Hematopoietic multipotent progenitor cell treated with erythropoietin and hydrocortisone succinate and interleukin-3 and kit ligand, for 8 days (in vitro differentiated cells): ENCODE measurements around the gene RASGRP3.
"Not testable (repeated sequence)": the region's sequence is repeated elsewhere in the genome, so short reads cannot be mapped to it uniquely, and the experiment has no call there.

ENCODE experiments used
- DNase-seq: peaks from one replicate; pipeline ENCODE4 v3.0.0-alpha.2; 2015

Gene RASGRP3, protein sequence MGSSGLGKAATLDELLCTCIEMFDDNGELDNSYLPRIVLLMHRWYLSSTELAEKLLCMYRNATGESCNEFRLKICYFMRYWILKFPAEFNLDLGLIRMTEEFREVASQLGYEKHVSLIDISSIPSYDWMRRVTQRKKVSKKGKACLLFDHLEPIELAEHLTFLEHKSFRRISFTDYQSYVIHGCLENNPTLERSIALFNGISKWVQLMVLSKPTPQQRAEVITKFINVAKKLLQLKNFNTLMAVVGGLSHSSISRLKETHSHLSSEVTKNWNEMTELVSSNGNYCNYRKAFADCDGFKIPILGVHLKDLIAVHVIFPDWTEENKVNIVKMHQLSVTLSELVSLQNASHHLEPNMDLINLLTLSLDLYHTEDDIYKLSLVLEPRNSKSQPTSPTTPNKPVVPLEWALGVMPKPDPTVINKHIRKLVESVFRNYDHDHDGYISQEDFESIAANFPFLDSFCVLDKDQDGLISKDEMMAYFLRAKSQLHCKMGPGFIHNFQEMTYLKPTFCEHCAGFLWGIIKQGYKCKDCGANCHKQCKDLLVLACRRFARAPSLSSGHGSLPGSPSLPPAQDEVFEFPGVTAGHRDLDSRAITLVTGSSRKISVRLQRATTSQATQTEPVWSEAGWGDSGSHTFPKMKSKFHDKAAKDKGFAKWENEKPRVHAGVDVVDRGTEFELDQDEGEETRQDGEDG

DNA sequence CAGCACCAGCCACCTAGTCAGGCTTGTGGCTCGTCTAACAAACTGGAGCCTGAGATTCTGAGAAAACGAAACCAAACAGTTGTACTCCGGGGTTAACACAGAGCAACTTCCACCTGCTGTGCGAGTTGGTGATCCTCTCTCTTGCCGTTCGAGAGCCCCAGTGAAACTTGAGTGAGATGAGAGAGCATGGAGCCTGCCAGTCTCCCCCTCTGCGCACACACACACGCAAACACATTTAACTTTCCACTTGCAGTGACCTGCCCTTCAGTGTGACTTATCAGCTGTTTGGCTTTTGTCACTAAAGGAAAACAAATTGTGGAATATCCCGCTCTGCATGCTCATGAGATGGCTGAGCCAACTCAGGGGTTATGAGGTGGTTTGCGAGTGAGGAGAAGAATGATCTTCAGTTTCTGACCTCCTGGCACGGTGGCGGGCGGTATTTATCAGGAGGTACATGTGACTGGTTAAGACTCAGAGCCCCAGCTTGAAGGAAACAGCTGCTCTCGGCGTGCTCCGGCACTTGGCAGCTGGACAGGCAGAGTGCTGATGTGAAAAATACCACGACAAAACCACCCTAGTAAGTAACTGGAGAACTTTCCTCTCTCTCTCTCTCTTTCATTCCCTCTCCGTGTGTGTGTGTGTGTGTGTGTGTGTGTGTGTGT, at the start of gene RASGRP3:
TSS of gene RASGRP3 (plus strand) at position 519 of the 662 bp plus-strand sequence. CDS start 38,488 bp downstream, outside the sequence.
- peak; percentile 87 for DNase-seq

DNA sequence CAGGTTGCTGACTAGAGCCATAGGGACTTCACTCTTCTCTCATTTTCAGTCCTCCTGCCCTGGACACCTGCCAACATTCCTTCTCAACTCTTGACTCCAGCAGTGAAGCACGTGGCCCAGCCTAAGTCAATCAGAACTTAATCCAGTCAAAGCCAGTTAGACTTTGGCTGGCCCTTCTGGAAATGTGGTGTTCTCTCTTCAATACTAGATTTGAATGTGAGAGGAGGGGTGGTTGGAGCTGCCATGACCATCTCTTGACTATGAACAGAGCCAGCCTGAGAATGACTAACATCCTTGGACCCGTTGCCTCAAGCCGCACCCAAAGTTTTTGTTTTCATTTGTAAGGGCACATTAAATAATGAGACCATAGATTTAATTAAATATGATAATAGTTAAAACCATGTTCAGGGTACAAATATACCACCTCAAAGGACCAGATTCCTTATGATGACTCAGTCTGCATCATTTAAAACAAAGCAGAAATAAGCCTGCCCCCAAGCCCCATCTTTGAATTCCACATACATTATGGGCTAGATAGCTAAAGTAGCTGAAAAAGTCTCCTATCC, 49.7 kb upstream of the RASGRP3 start:
- no peak for DNase-seq

DNA sequence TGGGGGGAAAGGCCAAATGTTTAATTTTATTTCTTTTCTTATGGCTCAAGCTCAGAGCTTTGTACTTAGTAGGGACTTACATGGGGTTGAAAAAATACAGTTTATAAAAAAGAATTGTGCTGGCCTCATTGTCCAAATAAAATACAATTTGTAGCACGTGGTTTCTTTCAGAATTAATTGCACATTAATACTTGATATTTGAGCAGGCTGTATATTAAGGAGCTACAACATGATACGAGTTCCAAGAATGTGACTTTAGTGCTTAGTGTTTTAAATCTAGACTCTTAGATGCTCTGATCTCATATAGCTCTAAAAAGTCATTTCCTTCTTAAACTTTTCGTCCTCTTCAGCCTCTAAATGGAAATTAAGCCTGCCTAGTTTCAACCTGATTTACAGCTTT, 46.4 kb upstream of the RASGRP3 start:
- DNase-seq, result no peak

DNA sequence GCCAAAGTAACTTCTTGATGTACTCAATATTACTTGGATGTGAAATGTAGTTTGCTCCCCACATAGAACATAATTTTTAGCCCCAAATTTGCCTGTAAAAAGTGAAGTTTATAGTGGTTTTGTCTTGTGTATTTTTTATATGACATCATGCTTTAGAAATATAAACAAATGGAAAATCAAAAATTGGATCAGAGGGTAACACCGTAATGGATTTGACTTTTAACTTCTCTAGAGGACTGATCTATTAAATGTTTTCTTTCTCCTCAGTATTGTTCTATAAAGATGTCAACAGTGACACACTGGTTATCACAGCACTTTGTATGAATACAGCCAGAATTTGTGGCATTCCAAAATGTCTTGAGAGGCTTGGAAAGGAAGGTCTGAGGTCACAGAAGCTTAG, 45.6 kb upstream of the RASGRP3 start:
- no peak for DNase-seq

DNA sequence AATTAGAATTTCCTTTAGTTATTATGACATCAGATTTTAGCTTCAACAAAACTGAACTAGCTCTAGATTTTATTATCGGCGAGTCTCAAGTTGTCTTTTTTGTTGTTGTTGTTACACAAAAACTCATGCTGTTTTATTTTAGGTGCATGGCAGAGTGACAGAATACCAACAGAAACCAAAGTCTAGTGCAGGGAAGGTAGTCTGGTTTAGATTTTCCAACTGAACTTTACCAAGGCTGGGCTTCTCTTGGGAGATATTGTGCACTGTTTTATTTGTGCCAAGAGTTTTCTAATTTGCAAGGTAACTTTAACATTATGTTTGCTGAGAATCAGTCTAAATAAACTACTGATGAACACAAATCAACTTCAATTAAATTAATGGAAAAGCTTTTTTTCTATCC, 43.6 kb upstream of the RASGRP3 start:
- DNase-seq, result no peak

DNA sequence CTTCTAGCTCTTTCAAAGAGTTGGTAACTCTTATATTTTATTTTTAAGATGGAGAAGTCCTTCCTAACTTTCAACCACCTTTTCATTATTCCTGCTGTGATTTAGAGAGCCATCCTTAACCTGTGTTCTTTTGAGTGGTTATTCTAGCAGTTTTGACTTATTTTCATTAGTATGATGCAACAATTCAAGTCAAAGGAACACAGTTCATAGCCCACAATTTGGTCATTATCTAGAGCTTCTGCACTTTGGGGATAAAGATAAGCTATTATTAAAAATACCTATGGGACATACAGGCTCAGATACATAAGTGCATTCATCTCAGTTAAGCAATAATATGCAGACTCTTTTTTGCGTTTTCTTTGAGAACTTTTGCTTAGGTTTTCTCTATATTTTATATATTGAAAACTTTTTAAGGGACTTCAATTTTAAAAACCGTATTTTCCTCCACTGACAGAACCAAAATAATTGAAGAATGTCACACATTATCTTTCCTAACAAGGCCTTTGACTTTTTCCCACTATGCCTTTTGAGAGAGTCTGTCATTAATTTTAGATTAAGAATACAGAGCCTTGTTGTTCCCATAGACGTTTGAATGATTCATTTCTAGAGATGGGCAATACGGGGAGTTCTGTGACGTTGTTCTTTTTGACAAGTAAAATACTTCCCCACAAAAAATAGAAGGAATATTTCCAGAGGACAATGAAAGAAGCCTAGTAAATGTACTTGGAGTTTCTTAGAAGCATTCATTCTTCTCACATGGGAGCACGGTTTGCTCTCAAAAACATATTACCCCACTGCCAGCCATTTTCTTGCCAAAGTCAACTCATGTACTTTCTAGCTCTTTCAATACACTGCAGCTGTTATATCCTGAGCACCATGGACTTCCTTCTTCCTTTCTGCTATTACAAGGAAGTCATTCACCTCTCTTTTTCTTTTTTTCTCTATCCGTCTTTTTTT, 42.9 kb upstream of the RASGRP3 start:
- no peak for DNase-seq

DNA sequence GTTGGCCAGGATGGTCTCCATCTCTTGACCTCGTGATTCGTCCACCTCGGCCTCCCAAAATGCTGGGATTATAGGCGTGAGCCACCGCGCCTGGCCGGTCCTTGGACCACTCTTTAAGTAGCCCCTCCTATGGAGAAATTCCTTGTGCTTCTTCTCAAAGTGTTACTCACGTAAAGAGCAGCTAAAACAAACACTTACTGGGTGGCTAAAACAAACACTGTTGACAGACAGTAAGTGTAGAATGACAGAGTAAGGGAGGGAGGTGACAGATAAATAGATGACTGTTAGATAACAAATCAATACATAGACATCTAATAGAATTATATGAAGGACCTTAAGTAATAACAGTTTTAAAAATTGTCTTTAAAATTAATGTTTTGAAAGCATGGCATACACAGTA, 40.9 kb upstream of the RASGRP3 start:
- DNase-seq, result no peak

DNA sequence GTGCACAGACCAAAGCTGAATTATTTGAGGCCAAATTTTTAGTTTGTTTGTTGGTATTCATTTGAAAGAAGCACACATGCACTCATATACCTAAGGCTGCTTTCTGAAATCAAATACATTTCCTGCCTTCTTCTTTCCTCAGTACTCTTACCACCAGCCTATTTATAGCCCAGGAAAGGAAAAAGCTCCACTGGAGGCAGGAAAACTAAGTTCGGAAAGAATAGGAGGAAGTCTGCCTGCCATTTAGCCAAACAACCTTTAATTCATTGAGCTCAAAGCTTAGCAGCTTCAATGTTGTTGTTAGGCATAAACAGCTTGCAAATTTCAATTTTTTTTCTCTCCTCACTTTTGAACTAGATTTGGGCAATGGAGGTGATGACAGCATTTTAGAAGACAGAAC, 40.4 kb upstream of the RASGRP3 start:
- no peak for DNase-seq

DNA sequence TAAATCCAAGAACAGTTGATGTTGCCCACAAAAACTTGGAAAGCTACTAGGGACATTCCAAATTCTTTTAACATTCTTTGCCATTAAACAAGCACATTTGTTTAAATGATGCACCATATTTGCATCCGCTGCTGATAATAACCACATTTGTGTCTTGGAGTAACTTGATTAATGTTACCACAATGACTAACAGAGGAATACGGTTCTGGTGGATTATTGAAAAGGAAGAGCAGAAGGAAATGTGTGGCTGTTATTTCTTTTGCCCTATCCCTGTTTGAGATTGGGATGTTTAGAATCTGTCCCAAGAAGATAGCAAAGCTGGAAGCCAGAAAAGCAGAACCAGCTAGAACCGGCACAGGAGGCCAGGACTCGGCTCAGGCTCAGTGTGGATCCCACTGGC, 39.2 kb upstream of the RASGRP3 start:
- DNase-seq, result peak; percentile 60

DNA sequence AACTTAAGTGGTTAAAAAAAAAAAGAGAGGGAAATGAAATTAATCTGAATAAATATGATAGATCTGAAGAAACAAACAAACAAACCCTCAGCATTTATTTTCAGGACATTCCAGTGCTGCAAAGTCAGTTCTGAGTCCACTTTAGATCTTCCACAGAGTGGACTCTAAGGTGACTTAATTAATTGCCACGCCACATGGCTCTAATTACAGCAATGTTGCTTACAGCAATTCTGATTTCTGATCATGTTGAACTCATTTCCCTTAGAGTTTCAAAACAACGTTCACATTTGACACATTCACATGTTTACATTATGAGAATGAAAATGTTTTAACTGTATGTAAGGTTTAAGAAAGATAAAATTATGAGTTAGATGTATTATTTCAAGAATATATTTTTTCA, 38.6 kb upstream of the RASGRP3 start:
- no peak for DNase-seq

DNA sequence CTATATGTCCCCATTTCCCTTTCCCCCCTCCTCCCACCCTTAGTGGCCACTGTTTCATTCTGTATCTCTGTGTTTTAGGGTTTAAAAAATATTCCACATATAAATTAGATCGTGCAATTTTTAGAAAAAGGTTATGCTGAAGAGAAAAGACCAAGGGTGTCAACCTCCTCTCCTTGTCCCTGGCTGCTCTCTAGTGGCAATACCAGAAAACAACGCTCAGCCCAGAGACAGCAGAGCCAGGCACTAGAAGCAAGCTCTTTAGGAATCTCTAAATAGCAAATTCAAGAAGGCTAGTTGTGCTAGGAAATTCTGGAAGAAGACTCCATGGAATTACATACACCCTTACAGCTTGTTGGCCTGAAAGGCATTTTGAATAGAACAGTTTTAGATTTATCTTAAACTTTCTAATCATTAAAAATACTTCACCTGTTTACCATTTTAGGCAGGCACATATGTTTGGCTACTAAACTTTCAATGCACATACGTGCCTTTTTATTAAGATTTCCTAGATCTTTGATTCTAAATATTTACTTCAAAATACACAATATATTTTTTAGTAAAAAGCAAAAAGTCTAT, 35.1 kb upstream of the RASGRP3 start:
- DNase-seq, result peak; percentile 61

DNA sequence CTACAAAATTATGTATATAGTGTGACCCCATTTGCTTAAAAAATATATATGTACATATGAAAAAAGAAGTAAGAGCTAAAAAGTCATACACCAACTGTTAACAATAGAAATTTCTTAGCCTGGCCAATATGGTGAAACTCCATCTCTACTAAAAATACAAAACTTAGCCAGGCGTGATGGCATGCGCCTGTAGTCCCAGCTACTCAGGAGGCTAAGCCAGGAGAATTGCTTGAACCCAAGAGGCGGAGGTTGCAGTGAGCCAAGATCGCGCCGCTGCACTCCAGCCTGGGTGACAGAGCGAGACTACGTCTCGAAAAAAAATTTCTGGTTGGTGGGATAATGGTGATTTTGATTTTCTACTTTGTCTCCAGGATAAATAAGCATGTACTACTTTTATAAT, 34.4 kb upstream of the RASGRP3 start:
- DNase-seq, result not testable (repeated sequence)

DNA sequence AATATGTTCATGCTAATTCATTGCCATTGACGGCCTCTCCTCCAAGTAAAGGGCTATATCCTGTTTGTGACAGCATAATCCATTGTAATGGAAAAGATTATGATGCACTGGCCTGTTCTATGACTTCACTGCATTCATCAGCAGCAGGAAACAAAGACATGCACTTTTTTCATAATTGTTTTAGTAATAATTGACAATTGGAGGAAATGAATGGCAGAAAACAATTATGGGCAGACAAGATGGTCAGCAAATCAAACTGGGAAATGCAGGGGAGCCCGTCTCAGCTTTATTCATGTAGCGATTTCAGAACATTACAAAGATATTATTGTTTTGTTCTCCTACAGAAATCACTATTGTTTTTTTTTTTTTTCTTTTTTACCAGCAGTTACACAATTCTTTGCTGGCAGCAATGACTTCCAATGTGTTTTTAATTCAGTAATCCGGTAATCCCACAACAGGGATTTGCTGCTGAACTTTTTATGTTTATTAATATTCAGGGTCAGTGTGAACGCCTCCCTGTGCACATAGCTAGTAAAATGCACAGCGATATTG, 33.8 kb upstream of the RASGRP3 start:
- no peak for DNase-seq

DNA sequence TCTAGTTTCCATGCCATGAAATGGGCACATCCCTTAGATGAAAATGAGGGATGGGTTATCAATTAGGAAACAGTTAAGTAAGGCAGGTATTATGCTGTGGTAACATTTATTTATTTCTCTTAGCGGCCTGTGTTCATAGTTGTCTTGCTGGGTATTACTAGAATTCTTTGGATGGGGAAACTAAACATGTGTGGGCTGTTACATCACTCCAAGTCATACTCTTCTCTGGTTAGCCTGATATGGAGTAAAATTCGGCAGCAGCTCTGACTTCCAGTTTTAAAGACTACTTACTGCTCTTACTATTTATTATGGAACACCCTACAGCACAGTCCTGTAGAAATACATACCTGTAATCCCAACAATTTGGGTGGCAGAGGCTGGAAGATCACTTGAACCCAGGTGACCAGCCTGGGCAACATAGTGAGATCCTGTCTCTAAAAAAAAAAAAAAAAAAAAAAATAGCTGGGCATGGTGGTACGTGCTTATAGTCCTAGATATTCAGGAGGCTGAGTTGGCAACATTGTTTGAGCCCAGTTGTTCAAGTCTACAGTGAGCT, 33.1 kb upstream of the RASGRP3 start:
- DNase-seq, result no peak

DNA sequence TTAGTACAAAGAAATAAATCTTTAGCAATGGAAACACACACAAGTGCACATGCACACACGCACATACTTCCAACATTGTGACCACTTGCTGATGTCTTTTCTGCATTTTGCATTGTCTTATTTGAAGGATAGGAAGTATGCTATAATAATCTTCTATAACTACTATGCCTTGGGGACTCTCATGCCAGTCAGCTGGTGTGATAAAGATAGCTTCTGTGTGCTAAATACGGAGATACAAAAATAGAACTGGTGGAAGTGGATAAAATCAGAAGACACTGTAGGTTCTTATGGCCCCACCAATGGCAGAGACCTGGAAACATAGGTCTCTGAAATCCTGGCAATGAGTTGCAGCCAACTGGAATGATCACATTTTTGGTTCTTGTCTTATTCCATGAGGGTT, 31.5 kb upstream of the RASGRP3 start:
- no peak for DNase-seq

DNA sequence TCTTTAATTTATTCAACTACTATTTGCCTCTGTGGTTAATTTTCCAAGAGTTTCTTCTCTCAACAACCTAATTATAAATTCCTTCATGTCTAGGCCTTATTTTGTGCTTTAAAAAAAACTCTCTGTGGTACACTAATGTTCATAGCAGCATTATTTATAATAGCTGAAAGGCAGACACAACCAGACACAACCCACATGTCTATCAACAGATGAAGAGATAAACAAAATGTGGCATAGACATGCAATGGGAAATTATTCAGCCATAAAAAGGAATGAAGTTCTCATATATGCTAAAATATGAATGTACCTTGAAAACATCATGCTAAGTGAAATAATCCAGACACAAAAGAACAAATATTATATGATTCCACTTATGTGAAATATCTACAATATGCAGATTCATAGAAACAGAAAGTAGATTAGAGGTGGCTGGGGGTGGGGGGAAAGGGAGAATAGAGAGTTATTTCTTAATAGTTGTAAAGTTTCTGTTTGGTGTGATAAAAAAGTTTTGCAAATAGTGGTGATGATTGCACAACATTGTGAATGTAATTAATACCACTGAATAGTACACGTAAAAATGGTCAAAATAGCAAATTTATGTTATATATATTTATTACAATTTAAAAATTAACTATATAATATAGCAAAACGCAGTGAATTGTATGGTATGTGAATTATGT, 28.1 kb upstream of the RASGRP3 start:
- no peak for DNase-seq

DNA sequence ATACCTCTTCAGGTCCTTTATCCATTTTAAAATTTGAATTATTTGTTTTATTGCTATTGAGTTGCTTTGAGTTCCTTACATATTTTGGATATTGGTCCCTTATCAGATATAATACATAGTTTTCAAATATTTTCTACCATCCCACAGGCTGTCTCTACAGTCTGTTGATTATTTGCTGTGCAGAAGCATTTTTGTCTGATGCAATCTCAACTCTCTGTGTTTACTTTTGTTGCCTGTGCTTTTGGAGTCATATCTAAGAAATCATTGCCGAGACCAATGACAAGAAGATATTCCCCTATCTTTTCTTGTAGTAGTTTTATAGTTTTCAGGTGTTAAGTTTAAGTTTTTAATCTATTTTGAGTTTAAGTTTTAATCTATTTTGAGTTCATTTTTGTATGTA, 25.2 kb upstream of the RASGRP3 start:
- no peak for DNase-seq

DNA sequence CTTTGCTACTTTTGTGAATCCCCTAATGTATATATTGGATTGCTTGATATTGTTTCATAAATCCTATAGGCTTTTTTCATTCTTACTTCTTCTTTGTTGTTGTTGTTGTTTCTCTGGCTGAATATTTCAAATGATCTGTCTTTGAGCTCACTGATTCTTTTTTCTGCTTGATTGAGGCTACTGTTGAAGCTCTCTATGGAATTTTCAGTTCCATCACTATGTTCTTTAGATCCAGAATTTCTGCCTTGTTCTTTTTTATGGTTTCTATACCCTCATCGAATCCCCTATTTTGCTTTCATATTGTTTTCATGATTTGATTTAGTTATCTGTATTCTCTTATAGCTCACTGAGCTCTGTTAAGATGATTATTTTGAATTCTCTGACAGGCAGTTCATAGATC, 24.6 kb upstream of the RASGRP3 start:
- DNase-seq, result no peak

DNA sequence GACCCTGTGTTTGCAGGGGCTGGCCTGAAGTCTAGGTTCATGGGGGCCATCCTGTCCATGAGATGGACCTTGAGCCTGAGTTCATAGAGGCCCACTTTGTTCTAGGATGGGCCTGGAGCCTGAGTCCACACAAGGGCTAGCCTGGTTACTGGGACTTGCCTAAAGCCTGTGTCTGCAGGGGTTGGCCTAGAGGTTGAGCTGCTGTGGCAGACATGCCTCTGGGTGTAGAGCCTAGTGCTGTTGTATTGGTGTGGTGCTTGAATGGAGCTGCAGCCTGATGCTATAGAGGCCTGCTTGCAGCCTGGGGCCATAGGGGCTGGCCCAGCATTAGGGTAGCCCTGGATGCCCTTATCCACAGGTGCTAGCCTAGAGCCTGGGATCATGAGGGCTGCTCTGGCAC, 23.9 kb upstream of the RASGRP3 start:
- DNase-seq, result no peak

DNA sequence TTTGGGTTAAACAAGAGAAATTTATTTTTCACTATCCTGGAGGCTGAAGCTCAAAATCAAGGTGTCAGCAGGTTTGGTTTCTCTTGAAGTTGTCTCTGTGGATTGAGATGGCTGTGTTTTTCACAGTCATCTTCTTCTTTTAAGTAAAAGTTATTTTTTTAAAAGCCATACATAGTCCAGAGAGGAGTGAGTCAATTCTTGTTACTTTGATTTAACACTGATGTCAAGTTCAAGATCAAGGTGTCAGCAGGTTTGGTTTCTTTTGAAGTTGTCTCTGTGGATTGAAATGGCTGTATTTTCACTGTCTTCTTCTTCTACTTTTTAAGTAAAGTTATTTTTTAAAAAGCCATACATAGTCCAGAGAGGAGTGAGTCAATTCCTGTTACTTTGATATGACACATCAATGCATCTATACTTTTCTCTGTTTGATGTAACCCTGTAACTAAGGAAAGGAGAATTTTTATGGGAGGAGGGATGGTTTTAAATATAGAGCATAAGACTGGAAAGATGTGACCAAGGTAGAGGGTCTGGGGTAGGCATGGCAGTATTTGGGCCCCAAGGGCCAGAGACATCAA, 22.5 kb upstream of the RASGRP3 start:
- DNase-seq, result no peak
